Activated naive CD4-positive, alpha-beta T cell treated with anti-CD3 and anti-CD28 coated beads, Interleukin-2, amount 10 ng/mL, durations not matched to agents 7 days and 5 days (primary cell): ENCODE data around the gene PRR35.
A peak's percentile ranks its signal among the peaks of the same experiment; 100 is the strongest.

ENCODE experiments used
- CTCF ChIA-PET: fragments of 350-600 bp; sonication (Branson Sonifier 250); formaldehyde crosslinking; loops from one replicate; lab custom pipeline; 2021; ENCODE audit warnings: antibody characterized with exemption; lab: Charles Lee
- DNase-seq: peaks from one replicate; pipeline ENCODE4 v3.0.0-alpha.2; 2020
- H3K27ac Mint-ChIP-seq: one replicate; pipeline ENCODE4 v1.8.0; 2021; ENCODE audit warnings: mild to moderate bottlenecking, moderate library complexity, mixed read lengths
- H3K27me3 Mint-ChIP-seq: one replicate; pipeline ENCODE4 v1.8.0; 2021; ENCODE audit warnings: mild to moderate bottlenecking, mixed read lengths
- H3K36me3 Mint-ChIP-seq: one replicate; pipeline ENCODE4 v1.8.0; 2021; ENCODE audit warnings: mixed read lengths
- H3K4me1 Mint-ChIP-seq: one replicate; pipeline ENCODE4 v1.8.0; 2021; ENCODE audit warnings: mixed read lengths
- H3K4me3 Mint-ChIP-seq: one replicate; pipeline ENCODE4 v1.8.0; 2021; ENCODE audit warnings: mild to moderate bottlenecking, moderate library complexity, mixed read lengths
- H3K9me3 Mint-ChIP-seq: one replicate; pipeline ENCODE4 v1.8.0; 2021; ENCODE audit warnings: mixed read lengths

PRR35 gene

DNA sequence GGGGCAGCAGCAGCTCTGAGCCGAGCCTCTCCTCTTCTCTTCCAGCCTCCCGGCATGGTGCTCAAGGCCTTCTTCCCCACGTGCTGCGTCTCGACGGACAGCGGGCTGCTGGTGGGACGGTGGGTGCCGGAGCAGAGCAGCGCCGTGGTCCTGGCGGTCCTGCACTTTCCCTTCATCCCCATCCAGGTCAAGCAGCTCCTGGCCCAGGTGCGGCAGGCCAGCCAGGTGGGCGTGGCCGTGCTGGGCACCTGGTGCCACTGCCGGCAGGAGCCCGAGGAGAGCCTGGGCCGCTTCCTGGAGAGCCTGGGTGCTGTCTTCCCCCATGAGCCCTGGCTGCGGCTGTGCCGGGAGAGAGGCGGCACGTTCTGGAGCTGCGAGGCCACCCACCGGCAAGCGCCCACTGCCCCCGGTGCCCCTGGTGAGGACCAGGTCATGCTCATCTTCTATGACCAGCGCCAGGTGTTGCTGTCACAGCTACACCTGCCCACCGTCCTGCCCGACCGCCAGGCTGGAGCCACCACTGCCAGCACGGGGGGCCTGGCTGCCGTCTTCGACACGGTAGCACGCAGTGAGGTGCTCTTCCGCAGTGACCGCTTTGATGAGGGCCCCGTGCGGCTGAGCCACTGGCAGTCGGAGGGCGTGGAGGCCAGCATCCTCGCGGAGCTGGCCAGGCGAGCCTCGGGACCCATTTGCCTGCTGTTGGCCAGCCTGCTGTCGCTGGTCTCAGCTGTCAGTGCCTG, 14.0 kb downstream of the PRR35 start:
- H3K36me3 Mint-ChIP-seq = no peaks in the 10 kb centered on the region

DNA sequence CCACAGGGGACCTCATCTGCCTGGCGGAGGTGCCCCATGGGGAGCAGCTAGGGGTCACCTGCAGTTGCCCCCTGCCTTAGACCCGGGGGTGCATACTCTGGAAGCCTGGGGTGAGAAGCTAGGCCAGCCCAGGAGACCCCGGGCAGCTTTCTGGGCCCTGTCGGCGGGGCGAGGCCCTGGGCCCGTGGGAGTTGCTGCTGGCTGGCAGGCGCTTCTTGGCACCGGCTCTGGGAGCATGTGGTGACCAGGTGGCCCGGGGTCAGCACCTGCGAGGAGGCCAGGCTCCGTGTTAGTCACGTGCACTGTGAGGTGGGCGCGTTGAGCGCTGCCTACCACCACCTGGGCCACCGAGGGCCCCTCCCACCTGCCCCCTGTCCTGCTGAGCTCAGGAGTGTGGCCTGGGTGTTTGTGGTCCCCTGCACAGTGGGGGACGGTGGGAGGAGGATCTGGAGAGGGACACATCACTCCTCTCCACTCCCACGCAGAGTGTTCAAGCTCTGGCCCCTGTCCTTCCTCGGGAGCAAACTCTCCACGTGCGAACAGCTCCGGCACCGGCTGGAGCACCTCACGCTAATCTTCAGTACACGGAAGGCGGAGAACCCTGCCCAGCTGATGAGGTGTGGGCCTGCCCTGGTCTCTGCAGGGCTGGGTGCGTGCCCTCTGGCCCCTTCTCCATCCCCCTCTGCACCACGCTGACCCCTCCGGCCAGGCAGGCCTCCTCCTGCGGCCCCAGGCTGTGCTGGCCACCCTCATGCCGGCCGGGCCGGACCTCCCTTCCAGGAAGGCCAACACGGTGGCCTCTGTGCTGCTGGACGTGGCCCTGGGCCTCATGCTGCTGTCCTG, 15.4 kb downstream of the PRR35 start:
- no peaks in the 10 kb centered on the region for H3K9me3 Mint-ChIP-seq
- peaks cover 22% of the 10 kb centered on the region for H3K4me1 Mint-ChIP-seq
- H3K27ac Mint-ChIP-seq = no peak overlapping the region
- H3K36me3 Mint-ChIP-seq = no peaks in the 10 kb centered on the region
- CTCF ChIA-PET = no interaction called here
- H3K4me3 Mint-ChIP-seq = no peak overlapping the region
- no peak for DNase-seq
- H3K27me3 Mint-ChIP-seq = no peaks in the 10 kb centered on the region

More for the DNA sequence above, 14.0 kb downstream of the PRR35 start:
- Mint-ChIP-seq H3K27me3 (no peaks in the 10 kb centered on the region), H3K4me1 (peaks cover 24% of the 10 kb centered on the region), H3K27ac (no peak overlapping the region), H3K9me3 (no peaks in the 10 kb centered on the region), H3K4me3 (no peak overlapping the region)
- no peak for DNase-seq
- CTCF ChIA-PET = no interaction called here

DNA sequence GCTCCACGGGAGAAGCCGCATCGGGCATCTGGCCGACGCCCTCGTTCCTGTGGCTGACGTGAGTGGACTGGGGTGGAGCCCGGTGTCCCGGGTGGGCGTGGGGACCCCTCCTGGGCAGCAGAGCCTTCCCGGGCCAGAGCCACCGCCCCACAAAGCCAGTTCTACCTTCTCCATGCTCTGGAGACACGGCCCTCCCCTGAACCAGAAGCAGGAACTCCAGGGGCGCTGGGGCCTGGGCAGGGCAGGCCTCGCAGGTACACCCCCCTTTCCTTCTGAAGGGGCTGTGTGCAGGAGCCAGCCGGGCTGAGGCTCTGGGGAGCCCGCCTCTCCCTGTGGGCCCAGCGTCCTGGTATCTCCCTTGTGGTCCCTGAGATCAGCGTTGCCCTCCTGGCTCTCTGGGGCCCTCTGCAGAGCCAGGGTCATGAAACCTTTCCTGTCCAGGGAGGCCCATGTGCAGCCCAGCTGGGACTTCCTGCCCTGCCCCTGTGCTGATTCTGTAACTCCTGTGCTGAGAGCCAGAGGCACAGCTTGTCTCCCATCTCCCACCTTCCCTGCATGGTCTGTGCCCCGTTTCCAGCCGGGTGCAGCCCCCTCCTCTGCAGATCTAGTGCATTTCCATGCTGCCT, 16.1 kb downstream of the PRR35 start:
- peaks cover 14% of the 10 kb centered on the region for H3K4me1 Mint-ChIP-seq
- no peak overlapping the region for H3K4me3 Mint-ChIP-seq
- H3K36me3 Mint-ChIP-seq = no peaks in the 10 kb centered on the region
- CTCF ChIA-PET = interaction anchor here (1.4 to 1.7 kb wide), 2 partner anchors 10 kb away, joined by 3 read pairs; partner anchors contain the start of gene NHLRC4
- no peaks in the 10 kb centered on the region for H3K9me3 Mint-ChIP-seq
- no peak overlapping the region for H3K27ac Mint-ChIP-seq
- DNase-seq = no peak
- H3K27me3 Mint-ChIP-seq = no peaks in the 10 kb centered on the region

DNA sequence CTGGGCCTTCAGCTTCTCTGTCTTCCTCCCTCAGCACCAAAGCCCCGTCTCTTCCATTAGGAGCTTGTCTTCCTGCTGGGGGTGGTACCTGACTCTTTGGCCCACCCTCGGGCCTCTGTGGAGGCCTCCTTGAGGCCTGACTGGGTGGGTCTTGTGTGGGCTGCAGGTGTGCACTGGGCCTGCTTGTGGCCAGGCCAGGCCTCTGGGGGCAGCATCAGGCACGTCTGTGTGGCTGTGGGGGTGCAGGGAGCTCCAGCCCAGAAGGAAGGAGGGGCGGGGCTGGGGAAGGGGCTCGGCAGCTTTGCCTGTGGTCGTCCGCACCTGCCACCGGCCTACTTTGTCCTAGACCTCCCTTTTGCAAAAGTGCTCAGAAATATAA, 16.6 kb downstream of the PRR35 start:
- Mint-ChIP-seq H3K27ac (no peak overlapping the region), H3K36me3 (no peaks in the 10 kb centered on the region), H3K4me1 (peaks cover 9% of the 10 kb centered on the region), H3K27me3 (no peaks in the 10 kb centered on the region), H3K9me3 (no peaks in the 10 kb centered on the region), H3K4me3 (no peak overlapping the region)
- CTCF ChIA-PET = interaction anchor here (1.4 to 1.7 kb wide), 2 partner anchors 9 to 11 kb away, joined by 3 read pairs; partner anchors contain the start of gene NHLRC4
- no peak for DNase-seq

DNA sequence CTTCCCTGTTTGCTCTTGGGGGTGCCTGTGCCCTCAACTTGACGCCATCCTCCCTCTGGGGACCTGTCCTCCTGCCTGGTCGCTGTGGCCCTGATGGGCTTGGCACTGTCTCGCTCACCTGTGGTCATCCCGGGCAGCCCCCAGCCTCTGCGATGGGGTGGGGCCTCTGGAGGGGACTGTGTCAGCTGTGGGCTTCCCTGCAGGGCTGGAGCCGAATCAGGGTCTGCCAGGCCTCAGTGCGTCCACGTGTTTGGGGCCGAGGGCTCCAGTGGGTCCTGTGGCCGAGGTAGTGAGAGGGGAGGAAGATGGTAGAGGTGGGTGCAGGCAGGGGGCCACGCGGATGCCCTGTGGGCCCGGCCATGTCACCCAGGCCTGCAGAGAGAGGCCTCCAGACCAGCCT, 17.6 kb downstream of the PRR35 start:
- Mint-ChIP-seq H3K4me3 (no peak overlapping the region), H3K36me3 (no peaks in the 10 kb centered on the region), H3K27ac (no peak overlapping the region), H3K27me3 (no peaks in the 10 kb centered on the region), H3K9me3 (no peaks in the 10 kb centered on the region), H3K4me1 (peaks cover 7% of the 10 kb centered on the region)
- CTCF ChIA-PET = interaction anchor here (1.7 kb wide), 1 partner anchor 12 kb away, joined by 3 read pairs; the partner anchor contains the start of gene NHLRC4
- no peak for DNase-seq

DNA sequence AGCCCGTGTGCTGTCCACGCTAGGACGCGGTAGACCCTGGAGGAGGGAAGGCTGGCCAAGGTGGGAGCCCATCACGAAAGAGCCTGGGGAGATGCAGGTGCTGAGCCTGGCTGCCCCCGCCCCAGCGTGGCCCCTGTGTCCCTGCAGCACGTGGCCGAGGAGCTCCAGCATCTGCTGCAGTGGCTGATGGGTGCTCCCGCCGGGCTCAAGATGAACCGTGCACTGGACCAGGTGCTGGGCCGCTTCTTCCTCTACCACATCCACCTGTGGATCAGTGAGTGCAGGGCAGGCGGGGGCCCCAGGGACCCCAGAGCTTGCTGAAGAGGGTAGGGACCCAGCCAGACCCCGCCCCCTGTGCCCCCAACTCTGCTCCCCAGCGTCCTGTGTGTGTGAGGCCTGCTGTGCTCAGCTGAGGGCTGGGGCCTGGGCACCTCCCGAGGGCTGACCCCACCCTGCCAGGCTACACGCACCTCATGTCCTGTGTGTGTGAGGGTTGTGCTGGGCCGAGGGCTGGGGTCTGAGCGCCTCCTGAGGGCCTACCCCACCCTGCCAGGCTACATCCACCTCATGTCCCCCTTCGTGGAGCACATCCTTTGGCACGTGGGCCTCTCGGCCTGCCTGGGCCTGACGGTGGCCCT, 18.2 kb downstream of the PRR35 start:
- H3K36me3 Mint-ChIP-seq = no peaks in the 10 kb centered on the region
- no peaks in the 10 kb centered on the region for H3K27me3 Mint-ChIP-seq

DNA sequence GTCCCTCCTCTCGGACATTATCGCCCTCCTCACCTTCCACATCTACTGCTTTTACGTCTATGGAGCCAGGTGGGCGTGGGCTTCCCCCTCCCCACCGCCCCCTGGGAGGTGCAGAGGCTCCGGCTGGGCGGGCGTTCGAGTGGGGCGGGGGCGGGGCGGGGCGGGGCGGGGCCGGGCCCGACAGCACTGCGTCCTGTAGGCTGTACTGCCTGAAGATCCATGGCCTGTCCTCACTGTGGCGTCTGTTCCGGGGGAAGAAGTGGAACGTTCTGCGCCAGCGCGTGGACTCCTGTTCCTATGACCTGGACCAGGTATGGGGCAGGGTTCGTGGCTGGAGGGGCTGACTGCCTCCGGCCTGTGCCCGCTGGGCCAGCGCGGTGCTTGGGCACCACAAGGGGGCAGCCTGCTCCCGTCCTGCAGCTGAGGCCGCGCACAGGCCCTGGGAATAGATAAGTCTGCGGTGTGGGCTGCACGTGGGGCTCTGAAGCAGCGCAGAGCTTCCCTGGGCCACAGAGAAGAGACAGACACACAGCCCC, 18.7 kb downstream of the PRR35 start:
- CTCF ChIA-PET = interaction anchor here (0.6 to 1.0 kb wide), 4 partner anchors 11 to 74 kb away, joined by 3 to 4 read pairs (median 4); partner anchors contain the start of gene RAB40C
- DNase-seq = peak; percentile 79
- no peaks in the 10 kb centered on the region for H3K27me3 Mint-ChIP-seq
- no peak overlapping the region for H3K27ac Mint-ChIP-seq
- peaks cover 7% of the 10 kb centered on the region for H3K4me1 Mint-ChIP-seq
- H3K36me3 Mint-ChIP-seq = no peaks in the 10 kb centered on the region
- no peak overlapping the region for H3K4me3 Mint-ChIP-seq
- H3K9me3 Mint-ChIP-seq = no peaks in the 10 kb centered on the region

More for the DNA sequence above, 18.2 kb downstream of the PRR35 start:
- no peak for DNase-seq
- no peaks in the 10 kb centered on the region for H3K9me3 Mint-ChIP-seq
- H3K4me1 Mint-ChIP-seq = peaks cover 7% of the 10 kb centered on the region
- no peak overlapping the region for H3K4me3 Mint-ChIP-seq
- CTCF ChIA-PET = interaction anchor here (1.0 kb wide), 3 partner anchors 12 to 22 kb away, joined by 3 to 4 read pairs (median 4); partner anchors contain the start of gene RAB40C
- H3K27ac Mint-ChIP-seq = no peak overlapping the region

DNA sequence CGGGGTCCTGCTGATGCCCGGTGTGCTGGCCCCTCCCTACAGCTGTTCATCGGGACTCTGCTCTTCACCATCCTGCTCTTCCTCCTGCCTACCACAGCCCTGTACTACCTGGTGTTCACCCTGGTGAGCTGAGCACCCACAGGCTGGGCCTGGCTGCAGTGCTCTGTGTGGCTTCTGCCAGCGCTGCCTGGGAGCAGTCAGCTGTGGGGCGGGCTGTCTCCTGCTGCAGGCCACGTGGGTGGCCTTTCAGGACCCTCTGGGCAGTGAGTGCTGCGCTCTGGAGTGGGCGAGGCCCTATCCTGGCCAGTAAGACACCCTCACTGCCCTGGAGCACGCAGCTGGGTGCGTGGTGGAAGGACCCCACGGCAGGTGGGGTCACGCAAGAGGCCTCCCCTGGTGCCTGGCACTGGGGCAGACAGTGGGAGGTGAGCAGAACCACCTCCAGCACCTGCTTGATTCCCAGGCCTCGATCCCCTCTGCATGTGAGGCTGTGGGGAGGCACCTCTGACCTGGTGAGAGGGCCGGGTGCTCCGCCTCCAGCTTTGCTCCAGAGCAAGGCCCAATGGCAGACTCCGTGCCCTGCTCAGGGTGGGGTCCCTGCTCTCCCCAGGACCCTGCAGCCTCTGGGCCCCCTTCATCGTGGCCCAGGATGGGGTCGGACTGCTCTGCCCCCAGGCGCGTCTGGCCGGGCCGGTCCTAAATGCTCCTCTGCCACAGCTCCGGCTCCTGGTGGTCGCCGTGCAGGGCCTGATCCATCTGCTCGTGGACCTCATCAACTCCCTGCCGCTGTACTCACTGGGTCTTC, 20.1 kb downstream of the PRR35 start:
- Mint-ChIP-seq H3K9me3 (no peaks in the 10 kb centered on the region), H3K4me3 (no peak overlapping the region), H3K4me1 (peaks cover 7% of the 10 kb centered on the region), H3K27ac (no peak overlapping the region), H3K27me3 (peaks cover 2% of the 10 kb centered on the region), H3K36me3 (no peaks in the 10 kb centered on the region)
- CTCF ChIA-PET = interaction anchor here (0.6 kb wide), 1 partner anchor 542 kb away, joined by 3 read pairs; no protein-coding TSS in a partner anchor
- no peak for DNase-seq

DNA sequence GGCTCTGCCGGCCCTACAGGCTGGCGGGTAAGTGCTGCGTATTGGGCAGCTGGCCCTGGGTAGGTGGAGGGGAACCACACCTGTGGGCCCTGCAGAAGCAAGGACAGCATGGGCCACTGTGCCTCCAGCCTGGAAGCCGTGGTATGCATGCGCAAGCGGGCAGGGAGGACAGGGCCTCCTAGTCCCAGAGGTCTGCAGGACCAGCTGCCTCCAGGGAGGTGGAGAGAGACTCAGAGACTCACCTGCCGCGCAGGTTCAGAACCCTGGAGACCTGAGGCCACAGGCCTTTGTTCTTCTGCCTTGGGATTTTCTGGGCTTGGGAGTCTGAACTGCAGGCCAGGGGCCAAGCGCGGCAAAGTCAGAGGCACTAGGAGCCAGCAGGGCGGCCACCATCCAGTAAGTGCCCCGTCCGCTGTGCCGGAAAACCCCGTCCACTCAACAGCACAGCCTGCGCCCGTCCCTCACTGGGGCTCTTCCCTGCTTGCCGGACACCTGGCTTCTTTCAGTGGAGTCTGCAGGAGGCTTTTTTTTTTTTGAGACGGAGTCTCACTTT, 20.8 kb downstream of the PRR35 start:
- Mint-ChIP-seq H3K36me3 (no peaks in the 10 kb centered on the region), H3K27me3 (peaks cover 4% of the 10 kb centered on the region), H3K27ac (no peak overlapping the region), H3K9me3 (no peaks in the 10 kb centered on the region), H3K4me1 (peaks cover 7% of the 10 kb centered on the region), H3K4me3 (no peak overlapping the region)
- CTCF ChIA-PET = interaction anchor here (0.6 kb wide), 1 partner anchor 543 kb away, joined by 3 read pairs; no protein-coding TSS in a partner anchor
- DNase-seq = no peak

DNA sequence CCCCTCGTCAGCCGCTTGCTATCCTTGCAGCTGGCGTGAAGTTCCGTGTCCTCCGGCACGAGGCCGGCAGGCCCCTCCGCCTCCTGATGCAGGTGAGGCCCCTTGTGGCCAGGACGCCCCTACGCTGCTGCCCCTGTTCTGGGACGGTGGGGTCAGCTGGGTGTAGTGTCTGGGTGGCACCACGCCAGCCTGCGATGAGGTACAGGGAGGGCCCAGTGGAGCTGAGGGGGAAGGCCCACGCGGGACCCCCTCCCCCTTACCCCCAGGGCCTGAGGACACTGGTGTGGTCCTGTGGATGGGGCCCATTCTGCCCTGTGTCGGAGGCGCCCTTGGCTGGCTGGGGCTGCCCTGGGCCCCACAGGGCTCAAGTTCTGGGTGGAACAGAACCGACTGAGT, 22.0 kb downstream of the PRR35 start:
- H3K4me1 Mint-ChIP-seq = peaks cover 7% of the 10 kb centered on the region
- CTCF ChIA-PET = no interaction called here
- H3K27me3 Mint-ChIP-seq = peaks cover 4% of the 10 kb centered on the region
- H3K36me3 Mint-ChIP-seq = no peaks in the 10 kb centered on the region
- DNase-seq = no peak
- H3K9me3 Mint-ChIP-seq = no peaks in the 10 kb centered on the region
- no peak overlapping the region for H3K4me3 Mint-ChIP-seq
- no peak overlapping the region for H3K27ac Mint-ChIP-seq

DNA sequence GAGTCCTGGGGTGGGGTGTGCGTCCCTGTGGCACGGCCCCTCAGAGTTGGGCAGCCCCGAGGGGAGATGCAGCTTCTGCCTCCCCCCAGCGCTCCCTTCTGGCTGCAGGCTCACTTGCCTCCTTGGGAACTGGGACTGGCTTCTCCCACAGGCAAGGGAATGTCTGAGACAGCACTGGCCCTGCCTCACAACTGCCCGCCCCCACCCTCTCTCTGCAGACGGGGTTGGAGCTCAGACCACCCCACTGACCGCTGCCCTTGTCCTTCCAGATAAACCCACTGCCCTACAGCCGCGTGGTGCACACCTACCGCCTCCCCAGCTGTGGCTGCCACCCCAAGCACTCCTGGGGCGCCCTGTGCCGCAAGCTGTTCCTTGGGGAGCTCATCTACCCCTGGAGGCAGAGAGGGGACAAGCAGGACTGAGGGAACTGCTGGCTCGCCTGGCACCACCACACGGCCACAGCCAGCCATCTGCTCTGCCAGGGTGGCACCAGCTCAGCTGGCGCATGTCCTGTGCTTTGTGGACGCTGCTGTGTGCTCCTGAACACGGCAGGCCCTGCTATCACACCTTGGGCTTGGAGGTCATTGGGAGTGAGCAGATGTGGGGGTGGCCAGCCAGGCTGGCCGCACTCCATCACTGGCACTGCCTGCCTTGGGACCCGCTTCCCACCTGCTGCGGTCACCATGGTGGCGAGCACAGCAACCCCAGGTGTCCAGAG, 22.6 kb downstream of the PRR35 start:
- H3K27ac Mint-ChIP-seq = no peak overlapping the region
- DNase-seq = no peak
- H3K27me3 Mint-ChIP-seq = peaks cover 4% of the 10 kb centered on the region
- no peaks in the 10 kb centered on the region for H3K9me3 Mint-ChIP-seq
- peaks cover 2% of the 10 kb centered on the region for H3K36me3 Mint-ChIP-seq
- CTCF ChIA-PET = no interaction called here
- no peak overlapping the region for H3K4me3 Mint-ChIP-seq
- peaks cover 10% of the 10 kb centered on the region for H3K4me1 Mint-ChIP-seq

DNA sequence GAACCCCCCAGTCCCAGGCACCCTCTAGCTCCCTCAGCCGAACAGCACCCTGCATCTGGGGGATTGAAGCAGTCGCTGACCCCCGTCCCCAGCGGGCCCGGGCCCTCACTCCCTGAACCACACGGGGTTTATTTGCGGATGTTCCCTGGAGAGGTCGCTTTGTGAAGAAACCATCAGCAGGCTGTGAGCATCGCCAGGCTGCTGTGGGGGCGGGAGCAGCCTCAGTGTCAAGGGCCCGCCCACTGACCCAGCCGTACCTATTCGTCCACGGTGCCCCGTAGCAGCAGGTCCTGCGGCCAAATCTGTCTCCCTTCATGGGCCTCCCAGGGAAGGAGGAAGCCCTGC, 23.2 kb downstream of the PRR35 start:
- no peak for DNase-seq
- Mint-ChIP-seq H3K4me1 (peaks cover 14% of the 10 kb centered on the region), H3K27ac (no peak overlapping the region), H3K27me3 (peaks cover 4% of the 10 kb centered on the region), H3K36me3 (peaks cover 2% of the 10 kb centered on the region), H3K4me3 (no peak overlapping the region), H3K9me3 (no peaks in the 10 kb centered on the region)
- CTCF ChIA-PET = no interaction called here
